Suprapubic skin (tissue), 4 donors: ENCODE results near the gene C9orf85. TPM values are rescaled to one million over a fixed set of nuclear protein-coding genes. Genes with fewer than 3 reads are reported as not detected.

ENCODE experiments used
- DNase-seq, 2 donors: peaks; one replicate each; pipeline ENCODE4 v3.0.0-alpha.2; 2019; ENCODE audit warnings: low spot score in 2 of 2
- H3K27ac ChIP-seq: fragments of 200-600 bp; sonication (generic); one replicate; pipeline ENCODE4 v1.5.1; 2019
- H3K27me3 ChIP-seq: fragments of 200-600 bp; sonication (generic); one replicate; pipeline ENCODE4 v1.5.1; 2019
- H3K36me3 ChIP-seq: fragments of 200-600 bp; sonication (generic); one replicate; pipeline ENCODE4 v1.5.1; 2019
- H3K4me1 ChIP-seq: fragments of 200-600 bp; sonication (generic); one replicate; pipeline ENCODE4 v1.5.1; 2019
- H3K4me3 ChIP-seq: fragments of 200-600 bp; sonication (generic); one replicate; pipeline ENCODE4 v1.5.1; 2019; ENCODE audit warnings: mild to moderate bottlenecking
- H3K9me3 ChIP-seq: fragments of 200-600 bp; sonication (generic); one replicate; pipeline ENCODE4 v1.5.1; 2019
- EP300 ChIP-seq: sonication (generic); formaldehyde crosslinking; IDR thresholded peaks from one replicate; pipeline ENCODE4 v1.6.1; 2017; ENCODE audit warnings: antibody characterized with exemption
- POLR2A ChIP-seq, 2 donors: fragments of 450-650 bp; IDR thresholded peaks; one replicate each; pipeline ENCODE4 v1.6.1; 2017; ENCODE audit warnings: antibody characterized with exemption in 2 of 2, mild to moderate bottlenecking in 2 of 2, moderate library complexity in 2 of 2
- POLR2AphosphoS5 ChIP-seq, 3 donors: sonication (generic); formaldehyde crosslinking; IDR thresholded peaks; one replicate each; pipeline ENCODE4 v1.6.1; 2017; ENCODE audit warnings: antibody characterized with exemption in 3 of 3
- WGBS: methylation state at CpG from one replicate; pipeline ENCODE4 v1.1.5; 2018; 5-methylcytosine and 5-hydroxymethylcytosine counted together
- total RNA-seq, 4 donors: library from RNA; depleted of rRNA; stranded (reverse); fragments of >200 nt; gene quantifications; one replicate each; pipeline ENCODE4 v1.1.0, GENCODE V29; 2016
- TF ChIP-seq, protein P1 (sequence below), 2 donors: fragments of 200-600 bp in 1 of 2; fragments of 450-650 bp in 1 of 2; sonication (generic) in 1 of 2; IDR thresholded peaks; one replicate each; pipeline ENCODE4 v1.5.1; 2016 to 2019; ENCODE audit warnings: antibody characterized with exemption in 2 of 2, mild to moderate bottlenecking in 1 of 2, moderate library complexity in 1 of 2

The C9orf85 gene
- total RNA-seq, 4 donors from 2014 or later, result 13.1 to 18.9 (median 16.4) TPM

DNA sequence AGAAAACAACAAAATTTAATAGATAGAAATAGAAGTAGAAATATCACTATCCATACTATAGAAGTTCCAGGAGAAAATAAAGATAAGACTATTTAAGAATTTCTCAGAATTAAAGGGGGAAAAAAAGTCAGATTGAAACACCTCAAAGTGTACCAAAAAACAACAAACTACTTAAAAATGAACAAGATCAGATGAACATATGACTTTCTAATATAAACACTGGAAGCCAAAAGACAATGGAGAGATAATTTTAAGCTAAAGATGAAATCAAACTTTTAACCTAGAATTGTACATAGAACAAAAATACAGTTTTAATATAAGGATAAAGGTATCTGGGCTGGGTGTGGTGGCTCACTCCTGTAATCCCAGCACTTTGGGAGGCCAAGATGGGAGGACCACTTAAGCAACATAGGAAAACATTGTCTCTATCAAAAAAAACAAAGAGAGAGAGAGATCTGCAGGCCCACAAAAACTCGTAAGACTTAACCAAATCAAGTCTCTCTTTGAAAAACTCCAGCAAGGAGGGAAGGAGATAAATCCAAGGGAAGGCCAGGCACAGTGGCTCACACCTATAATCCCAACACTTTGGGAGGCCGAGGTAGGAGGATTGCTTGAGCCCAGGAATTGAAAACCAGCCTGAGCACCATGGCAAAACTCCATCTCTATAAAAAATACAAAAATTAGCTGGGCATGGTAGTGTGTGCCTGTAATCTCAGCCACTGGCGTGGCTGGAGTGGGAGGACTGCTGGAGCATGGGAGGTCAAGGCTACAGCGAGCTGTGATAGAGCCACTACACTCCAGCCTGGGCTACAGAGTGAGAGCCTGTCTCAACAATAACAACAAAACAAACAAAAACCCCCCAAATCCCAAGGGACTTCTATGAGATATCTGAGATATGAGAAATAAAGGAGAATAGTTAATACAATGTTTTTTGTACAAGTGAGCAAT is 32.8 kb upstream of the C9orf85 start:
- H3K27ac ChIP-seq, result no peak overlapping the region
- TF ChIP-seq, protein P1, sequence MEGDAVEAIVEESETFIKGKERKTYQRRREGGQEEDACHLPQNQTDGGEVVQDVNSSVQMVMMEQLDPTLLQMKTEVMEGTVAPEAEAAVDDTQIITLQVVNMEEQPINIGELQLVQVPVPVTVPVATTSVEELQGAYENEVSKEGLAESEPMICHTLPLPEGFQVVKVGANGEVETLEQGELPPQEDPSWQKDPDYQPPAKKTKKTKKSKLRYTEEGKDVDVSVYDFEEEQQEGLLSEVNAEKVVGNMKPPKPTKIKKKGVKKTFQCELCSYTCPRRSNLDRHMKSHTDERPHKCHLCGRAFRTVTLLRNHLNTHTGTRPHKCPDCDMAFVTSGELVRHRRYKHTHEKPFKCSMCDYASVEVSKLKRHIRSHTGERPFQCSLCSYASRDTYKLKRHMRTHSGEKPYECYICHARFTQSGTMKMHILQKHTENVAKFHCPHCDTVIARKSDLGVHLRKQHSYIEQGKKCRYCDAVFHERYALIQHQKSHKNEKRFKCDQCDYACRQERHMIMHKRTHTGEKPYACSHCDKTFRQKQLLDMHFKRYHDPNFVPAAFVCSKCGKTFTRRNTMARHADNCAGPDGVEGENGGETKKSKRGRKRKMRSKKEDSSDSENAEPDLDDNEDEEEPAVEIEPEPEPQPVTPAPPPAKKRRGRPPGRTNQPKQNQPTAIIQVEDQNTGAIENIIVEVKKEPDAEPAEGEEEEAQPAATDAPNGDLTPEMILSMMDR (IDR thresholded peaks at IDR 0.05), result no peak
- TF ChIP-seq EP300 (no peak), POLR2AphosphoS5 (IDR thresholded peaks at IDR 0.05) (no peak), POLR2A (IDR thresholded peaks at IDR 0.05) (no peak)
- peaks cover 11% of the 10 kb centered on the region for H3K36me3 ChIP-seq
- no peaks in the 10 kb centered on the region for H3K4me1 ChIP-seq
- H3K4me3 ChIP-seq, result no peak overlapping the region
- no peaks in the 10 kb centered on the region for H3K27me3 ChIP-seq
- peaks cover 31% of the 10 kb centered on the region for H3K9me3 ChIP-seq
- no peak for DNase-seq
- WGBS, result 99% methylated on average over 4 of the region's 4 CpGs

DNA sequence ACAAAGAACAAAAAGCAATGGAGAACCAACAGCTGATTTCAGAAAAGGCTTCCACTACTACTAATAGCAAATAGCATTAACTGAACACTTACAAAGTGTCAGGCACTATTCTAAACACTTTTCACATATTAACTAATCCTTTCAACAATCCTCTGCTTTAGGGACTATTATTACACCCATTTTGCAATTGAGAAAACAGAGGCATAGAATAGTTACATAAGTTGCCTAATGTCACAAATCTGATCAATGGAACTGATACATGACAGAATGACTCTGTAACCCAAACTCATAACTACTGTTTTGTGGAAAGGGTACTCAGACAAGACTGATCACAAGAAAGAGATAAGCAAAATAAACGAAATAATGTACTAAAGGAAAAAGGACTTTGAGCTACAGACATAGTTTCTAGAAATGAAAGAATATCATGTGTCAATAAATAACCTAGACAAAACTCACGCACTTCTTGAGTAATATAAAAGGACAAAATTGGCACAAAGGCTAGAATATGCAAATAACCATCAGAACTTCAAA is 31.7 kb upstream of the C9orf85 start:
- no peak overlapping the region for H3K27ac ChIP-seq
- 96% methylated on average over 2 of the region's 2 CpGs for WGBS
- H3K4me3 ChIP-seq, result no peak overlapping the region
- peaks cover 37% of the 10 kb centered on the region for H3K9me3 ChIP-seq
- TF ChIP-seq POLR2AphosphoS5 (IDR thresholded peaks at IDR 0.05), result no peak
- TF ChIP-seq POLR2A (IDR thresholded peaks at IDR 0.05), result no peak
- TF ChIP-seq, protein P1 (IDR thresholded peaks at IDR 0.05), result no peak
- H3K36me3 ChIP-seq, result peaks cover 2% of the 10 kb centered on the region
- H3K4me1 ChIP-seq, result no peaks in the 10 kb centered on the region
- DNase-seq, result no peak
- H3K27me3 ChIP-seq, result no peaks in the 10 kb centered on the region

DNA sequence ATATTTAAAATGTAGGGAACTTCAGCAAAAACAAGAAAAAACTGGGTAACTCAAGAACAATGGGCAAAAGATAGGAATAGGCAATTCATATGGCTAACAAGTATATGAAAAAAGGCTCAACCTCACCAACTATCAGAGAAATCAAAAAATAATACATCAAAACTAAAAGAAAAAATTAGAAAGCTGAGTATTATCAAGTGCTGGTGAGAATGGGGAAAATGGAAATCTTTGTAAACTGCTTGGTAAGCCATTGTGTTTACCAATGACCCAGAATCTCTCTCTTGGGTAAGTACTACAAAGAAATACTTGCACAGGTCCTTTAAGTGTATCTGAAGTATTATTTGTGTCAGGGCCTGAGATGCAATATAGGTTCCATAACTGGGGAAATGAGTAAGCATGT is 27.4 kb upstream of the C9orf85 start:
- Histone ChIP-seq H3K27ac (no peak overlapping the region), H3K4me1 (no peaks in the 10 kb centered on the region), H3K9me3 (peaks cover 17% of the 10 kb centered on the region), H3K36me3 (no peaks in the 10 kb centered on the region), H3K27me3 (no peaks in the 10 kb centered on the region), H3K4me3 (no peak overlapping the region)
- TF ChIP-seq POLR2A (IDR thresholded peaks at IDR 0.05) (no peak), POLR2AphosphoS5 (IDR thresholded peaks at IDR 0.05) (no peak), EP300 (no peak)
- TF ChIP-seq, protein P1 (IDR thresholded peaks at IDR 0.05), result no peak
- no peak for DNase-seq

DNA sequence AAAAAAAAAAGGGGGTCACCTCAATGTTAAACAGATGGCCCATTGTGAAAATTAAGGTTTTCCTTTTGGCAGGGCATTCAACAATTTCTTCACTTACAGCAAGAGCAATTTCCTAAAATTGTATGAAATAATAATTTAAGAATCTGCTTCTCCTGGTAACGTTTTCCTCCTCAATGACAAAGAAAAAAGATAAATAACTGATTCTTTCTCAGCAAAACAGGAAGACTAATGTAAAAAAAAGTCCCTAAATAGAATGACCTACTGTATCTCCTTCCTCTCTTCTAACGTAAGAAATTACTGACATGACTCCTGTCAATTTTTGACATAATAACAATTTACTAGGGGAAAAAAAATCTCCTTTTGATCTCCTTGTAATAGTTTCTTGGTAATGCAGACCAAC is 26.0 kb upstream of the C9orf85 start:
- no peaks in the 10 kb centered on the region for H3K27me3 ChIP-seq
- no peak overlapping the region for H3K27ac ChIP-seq
- H3K4me3 ChIP-seq, result no peak overlapping the region
- WGBS, result 32% methylated on average over 2 of the region's 2 CpGs
- DNase-seq, result no peak
- H3K9me3 ChIP-seq, result peaks cover 13% of the 10 kb centered on the region
- no peaks in the 10 kb centered on the region for H3K36me3 ChIP-seq
- no peak for TF ChIP-seq EP300
- no peak for TF ChIP-seq POLR2AphosphoS5 (IDR thresholded peaks at IDR 0.05)
- TF ChIP-seq, protein P1 (IDR thresholded peaks at IDR 0.05), result no peak
- no peak for TF ChIP-seq POLR2A (IDR thresholded peaks at IDR 0.05)
- no peaks in the 10 kb centered on the region for H3K4me1 ChIP-seq

DNA sequence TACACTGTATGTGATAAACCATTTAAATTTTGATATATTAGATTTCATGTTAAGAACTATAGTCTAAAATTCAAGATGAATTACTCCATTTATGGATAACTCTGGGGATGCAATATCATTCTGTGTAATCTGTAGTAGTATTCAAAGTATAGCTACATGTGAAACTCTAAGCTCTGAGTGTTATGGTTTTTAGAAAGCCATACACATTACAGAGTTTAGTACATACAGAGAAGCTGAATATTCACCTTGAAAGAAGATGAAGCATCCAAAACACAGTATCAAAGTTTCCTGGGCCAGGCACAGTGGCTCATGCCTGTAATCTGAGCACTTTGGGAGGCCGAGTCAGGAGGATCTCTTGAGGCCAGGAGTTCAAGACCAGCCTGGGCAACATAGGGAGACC is 25.4 kb upstream of the C9orf85 start:
- no peak for TF ChIP-seq POLR2AphosphoS5 (IDR thresholded peaks at IDR 0.05)
- no peak for TF ChIP-seq EP300
- TF ChIP-seq, protein P1 (IDR thresholded peaks at IDR 0.05), result no peak
- no peak for TF ChIP-seq POLR2A (IDR thresholded peaks at IDR 0.05)
- no peak for DNase-seq
- 93% methylated on average over 1 of the region's 1 CpG for WGBS
- Histone ChIP-seq H3K27me3 (no peaks in the 10 kb centered on the region), H3K36me3 (no peaks in the 10 kb centered on the region), H3K9me3 (peaks cover 13% of the 10 kb centered on the region), H3K4me1 (no peaks in the 10 kb centered on the region), H3K27ac (no peak overlapping the region), H3K4me3 (no peak overlapping the region)
